HEK293 (cell line): ENCODE results near the gene SLC30A3.

Experiments
- CTCF ChIA-PET: fragments of 350-600 bp; formaldehyde crosslinking; extraction: SDS; loops from one replicate; lab custom pipeline; 2021; ENCODE audit warnings: antibody characterized with exemption; lab: Yijun Ruan, JAX
- POLR2A ChIA-PET: fragments of 300-600 bp; formaldehyde crosslinking; extraction: SDS; loops from one replicate; lab custom pipeline; 2020; ENCODE audit warnings: antibody characterized with exemption, inconsistent platforms; lab: Yijun Ruan, JAX
- H3K27ac ChIP-seq: fragments of 200-500 bp; sonication (Bioruptor generic); 2 replicates; pipeline ENCODE4 v1.5.1; 2014; ENCODE audit warnings: low read depth, low read length, control low read depth, inconsistent platforms; ENCODE audit errors: extremely low read depth
- H3K36me3 ChIP-seq, 2 experiments: fragments of 200-500 bp in 1 of 2; sonication (Bioruptor generic) in 1 of 2; 1 replicate in 1 of 2; 2 replicates in 1 of 2; pipeline ENCODE4 v1.5.1; 2014 to 2017; ENCODE audit warnings: inconsistent platforms in 2 of 2, low read length in 2 of 2; ENCODE audit not compliant: control insufficient read depth in 2 of 2, insufficient read depth in 1 of 2
- H3K4me1 ChIP-seq: fragments of 200-500 bp; sonication (Bioruptor generic); 2 replicates; pipeline ENCODE4 v1.5.1; 2014; ENCODE audit warnings: mild to moderate bottlenecking, low read length, inconsistent platforms; ENCODE audit not compliant: control insufficient read depth, insufficient read depth
- H3K4me3 ChIP-seq: 2 replicates; pipeline ENCODE4 v1.5.1; 2011; ENCODE audit warnings: low read depth, mild to moderate bottlenecking, control low read depth, low read length, moderate library complexity
- H3K9me3 ChIP-seq: fragments of 200-500 bp; sonication (Bioruptor generic); 2 replicates; pipeline ENCODE4 v1.5.1; 2014; ENCODE audit warnings: low read depth, low read length, inconsistent platforms; ENCODE audit not compliant: control insufficient read depth, insufficient read depth
- GLI2 ChIP-seq: fragments of 450-650 bp; formaldehyde crosslinking; IDR thresholded peaks from 2 replicates; pipeline ENCODE4; 2017; ENCODE audit warnings: missing biosample characterization, missing genetic modification characterization, low read depth, borderline replicate concordance
- KLF1 ChIP-seq: fragments of 450-650 bp; formaldehyde crosslinking; IDR thresholded peaks from 2 replicates; pipeline ENCODE4 v1.5.1; 2016; ENCODE audit warnings: missing biosample characterization, missing genetic modification characterization
- KLF8 ChIP-seq: fragments of 450-650 bp; formaldehyde crosslinking; IDR thresholded peaks from 2 replicates; pipeline ENCODE4 v1.5.1; 2016; ENCODE audit warnings: missing biosample characterization, missing genetic modification characterization
- RBAK ChIP-seq: fragments of 450-650 bp; formaldehyde crosslinking; IDR thresholded peaks from 2 replicates; pipeline ENCODE4 v1.5.1; 2016; ENCODE audit warnings: missing biosample characterization, missing genetic modification characterization
- SCRT1 ChIP-seq: fragments of 450-650 bp; formaldehyde crosslinking; IDR thresholded peaks from 2 replicates; pipeline ENCODE4 v1.5.1; 2016; ENCODE audit warnings: missing biosample characterization, missing genetic modification characterization, borderline replicate concordance
- SCRT2 ChIP-seq: fragments of 450-650 bp; formaldehyde crosslinking; IDR thresholded peaks from 2 replicates; pipeline ENCODE4 v1.5.1; 2016; ENCODE audit warnings: missing biosample characterization, missing genetic modification characterization
- ZBTB21 ChIP-seq: fragments of 450-650 bp; formaldehyde crosslinking; IDR thresholded peaks from 2 replicates; pipeline ENCODE4 v1.5.1; 2017; ENCODE audit warnings: missing biosample characterization, missing genetic modification characterization
- ZBTB7A ChIP-seq: fragments of 450-650 bp; formaldehyde crosslinking; IDR thresholded peaks from 2 replicates; pipeline ENCODE4 v1.5.1; 2016; ENCODE audit warnings: low read depth, missing biosample characterization, missing genetic modification characterization
- ZFP37 ChIP-seq: fragments of 450-650 bp; formaldehyde crosslinking; IDR thresholded peaks from 2 replicates; pipeline ENCODE4 v1.5.1; 2016; ENCODE audit warnings: missing biosample characterization, missing genetic modification characterization
- ZFP69B ChIP-seq: fragments of 450-650 bp; formaldehyde crosslinking; IDR thresholded peaks from 2 replicates; pipeline ENCODE4 v1.5.1; 2016; ENCODE audit warnings: missing biosample characterization, missing genetic modification characterization
- ZNF10 ChIP-seq: fragments of 450-650 bp; formaldehyde crosslinking; IDR thresholded peaks from 2 replicates; pipeline ENCODE4 v1.5.1; 2017; ENCODE audit warnings: missing biosample characterization, missing genetic modification characterization
- ZNF174 ChIP-seq: fragments of 450-650 bp; formaldehyde crosslinking; IDR thresholded peaks from 2 replicates; pipeline ENCODE4 v1.5.0; 2017; ENCODE audit warnings: missing biosample characterization, mild to moderate bottlenecking, missing genetic modification characterization
- ZNF311 ChIP-seq: fragments of 450-650 bp; formaldehyde crosslinking; IDR thresholded peaks from 2 replicates; pipeline ENCODE4 v1.5.1; 2017; ENCODE audit warnings: missing biosample characterization, missing genetic modification characterization, borderline replicate concordance
- ZNF366 ChIP-seq: fragments of 450-650 bp; formaldehyde crosslinking; conservative IDR thresholded peaks from 2 replicates; pipeline ENCODE4 v1.5.1; 2016; ENCODE audit warnings: missing biosample characterization, missing genetic modification characterization
- ZNF37A ChIP-seq: fragments of 450-650 bp; IDR thresholded peaks from 2 replicates; pipeline ENCODE4 v1.5.1; 2018; ENCODE audit warnings: missing biosample characterization, missing genetic modification characterization
- ZNF510 ChIP-seq: fragments of 450-650 bp; formaldehyde crosslinking; IDR thresholded peaks from 2 replicates; pipeline ENCODE4 v1.5.1; 2018; ENCODE audit warnings: mild to moderate bottlenecking, missing genetic modification characterization, missing biosample characterization; ENCODE audit not compliant: insufficient replicate concordance
- ZNF514 ChIP-seq: fragments of 450-650 bp; formaldehyde crosslinking; IDR thresholded peaks from 2 replicates; pipeline ENCODE4 v1.5.1; 2016; ENCODE audit warnings: missing biosample characterization, missing genetic modification characterization
- ZNF571 ChIP-seq: fragments of 450-650 bp; formaldehyde crosslinking; IDR thresholded peaks from 2 replicates; pipeline ENCODE4 v1.5.0; 2017; ENCODE audit warnings: missing biosample characterization, missing genetic modification characterization
- ZNF621 ChIP-seq: fragments of 450-650 bp; formaldehyde crosslinking; IDR thresholded peaks from 2 replicates; pipeline ENCODE4 v1.5.1; 2017; ENCODE audit warnings: missing biosample characterization, missing genetic modification characterization
- ZNF623 ChIP-seq: fragments of 450-650 bp; formaldehyde crosslinking; IDR thresholded peaks from 2 replicates; pipeline ENCODE4 v1.5.1; 2016; ENCODE audit warnings: missing biosample characterization, missing genetic modification characterization
- ZNF624 ChIP-seq: fragments of 450-650 bp; formaldehyde crosslinking; IDR thresholded peaks from 2 replicates; pipeline ENCODE4 v1.5.1; 2017; ENCODE audit warnings: missing biosample characterization, missing genetic modification characterization
- ZNF792 ChIP-seq: fragments of 450-650 bp; formaldehyde crosslinking; IDR thresholded peaks from 2 replicates; pipeline ENCODE4 v1.5.1; 2016; ENCODE audit warnings: missing biosample characterization, missing genetic modification characterization
- TF ChIP-seq, protein P1 (sequence below): IDR thresholded peaks from 2 replicates; pipeline ENCODE4 v1.6.1; 2011; ENCODE audit warnings: mild to moderate bottlenecking, low read depth, low read length, borderline replicate concordance
- TF ChIP-seq, protein P2 (sequence below): fragments of 450-650 bp; formaldehyde crosslinking; IDR thresholded peaks from 2 replicates; pipeline ENCODE4 v1.5.1; 2017; ENCODE audit warnings: missing biosample characterization, missing genetic modification characterization
- TF ChIP-seq, protein P3 (sequence below): fragments of 450-650 bp; formaldehyde crosslinking; conservative IDR thresholded peaks from 2 replicates; pipeline ENCODE4 v1.5.1; 2016; ENCODE audit warnings: low read depth, missing biosample characterization, missing genetic modification characterization
- TF ChIP-seq, protein P4 (sequence below): fragments of 450-650 bp; formaldehyde crosslinking; IDR thresholded peaks from 2 replicates; pipeline ENCODE4 v1.5.1; 2016; ENCODE audit warnings: missing biosample characterization, missing genetic modification characterization

The SLC30A3 gene

DNA sequence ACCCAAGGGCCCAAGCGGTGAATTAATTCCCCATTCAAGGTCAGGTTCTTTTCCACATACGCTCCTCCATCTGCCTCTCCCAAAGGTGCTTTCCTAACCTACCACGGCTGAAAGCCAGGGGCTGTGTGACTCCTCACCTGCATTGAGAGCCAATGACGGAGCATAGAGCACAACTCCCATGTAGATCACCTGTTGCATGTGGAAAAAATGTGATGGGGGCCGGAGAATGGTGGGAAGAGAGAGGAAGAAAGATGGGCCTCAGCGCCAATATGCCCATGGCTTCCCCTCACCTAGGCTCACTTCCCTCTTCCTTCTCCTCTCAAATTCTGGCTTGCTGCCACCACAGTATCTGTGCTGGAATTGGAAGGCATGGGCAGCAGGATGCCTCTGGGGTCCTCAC is 56.5 kb downstream of the SLC30A3 start:
- H3K36me3 ChIP-seq: peaks cover 0 to 85% of the 10 kb centered on the region in 2 experiments; a peak in 2 of 3 replicates
- H3K4me1 ChIP-seq: 0 out of 2 replicates have a peak, but pooled peaks cover 2% of the 10 kb centered on the region
- no peaks in the 10 kb centered on the region for H3K9me3 ChIP-seq
- H3K4me3 ChIP-seq: no peak overlapping the region
- H3K27ac ChIP-seq: no peak overlapping the region
- POLR2A ChIA-PET: no interaction called here
- no peak for TF ChIP-seq ZNF792 (tag by site-specific recombination)
- TF ChIP-seq SCRT1 (tag by site-specific recombination): peak; percentile 86
- TF ChIP-seq, protein P1, sequence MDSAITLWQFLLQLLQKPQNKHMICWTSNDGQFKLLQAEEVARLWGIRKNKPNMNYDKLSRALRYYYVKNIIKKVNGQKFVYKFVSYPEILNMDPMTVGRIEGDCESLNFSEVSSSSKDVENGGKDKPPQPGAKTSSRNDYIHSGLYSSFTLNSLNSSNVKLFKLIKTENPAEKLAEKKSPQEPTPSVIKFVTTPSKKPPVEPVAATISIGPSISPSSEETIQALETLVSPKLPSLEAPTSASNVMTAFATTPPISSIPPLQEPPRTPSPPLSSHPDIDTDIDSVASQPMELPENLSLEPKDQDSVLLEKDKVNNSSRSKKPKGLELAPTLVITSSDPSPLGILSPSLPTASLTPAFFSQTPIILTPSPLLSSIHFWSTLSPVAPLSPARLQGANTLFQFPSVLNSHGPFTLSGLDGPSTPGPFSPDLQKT: no peak
- peak; percentile 97 for TF ChIP-seq SCRT2
- TF ChIP-seq, all 188 proteins: peak for 2
- CTCF ChIA-PET: interaction anchor here (0.6 to 1.3 kb wide), 2 partner anchors 15 to 41 kb away, joined by 3 to 4 read pairs; no protein-coding TSS in a partner anchor

DNA sequence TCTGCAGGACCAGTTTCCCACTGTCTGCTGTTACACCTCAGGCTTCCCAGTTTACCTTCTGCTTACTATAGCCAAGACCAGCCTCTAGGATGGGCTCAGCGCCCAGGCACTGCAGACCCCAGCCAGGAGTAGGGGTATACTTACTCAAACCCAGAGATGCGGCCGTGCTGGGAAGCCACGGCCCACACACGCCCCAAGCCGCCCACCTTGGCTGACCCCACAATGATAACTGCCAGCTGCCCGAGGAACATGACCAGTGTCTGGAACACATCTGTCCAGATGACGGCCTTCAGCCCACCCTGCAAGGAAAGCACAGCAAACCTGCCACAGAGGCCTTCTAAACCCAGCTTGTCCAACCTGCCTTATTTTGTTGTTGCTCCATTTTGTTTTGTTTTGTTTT is 57.6 kb downstream of the SLC30A3 start:
- TF ChIP-seq KLF1 (tag by site-specific recombination): no peak
- TF ChIP-seq ZNF37A (tag by site-specific recombination): no peak
- TF ChIP-seq, protein P2, sequence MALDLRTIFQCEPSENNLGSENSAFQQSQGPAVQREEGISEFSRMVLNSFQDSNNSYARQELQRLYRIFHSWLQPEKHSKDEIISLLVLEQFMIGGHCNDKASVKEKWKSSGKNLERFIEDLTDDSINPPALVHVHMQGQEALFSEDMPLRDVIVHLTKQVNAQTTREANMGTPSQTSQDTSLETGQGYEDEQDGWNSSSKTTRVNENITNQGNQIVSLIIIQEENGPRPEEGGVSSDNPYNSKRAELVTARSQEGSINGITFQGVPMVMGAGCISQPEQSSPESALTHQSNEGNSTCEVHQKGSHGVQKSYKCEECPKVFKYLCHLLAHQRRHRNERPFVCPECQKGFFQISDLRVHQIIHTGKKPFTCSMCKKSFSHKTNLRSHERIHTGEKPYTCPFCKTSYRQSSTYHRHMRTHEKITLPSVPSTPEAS (tag by site-specific recombination): no peak
- TF ChIP-seq, protein P3, sequence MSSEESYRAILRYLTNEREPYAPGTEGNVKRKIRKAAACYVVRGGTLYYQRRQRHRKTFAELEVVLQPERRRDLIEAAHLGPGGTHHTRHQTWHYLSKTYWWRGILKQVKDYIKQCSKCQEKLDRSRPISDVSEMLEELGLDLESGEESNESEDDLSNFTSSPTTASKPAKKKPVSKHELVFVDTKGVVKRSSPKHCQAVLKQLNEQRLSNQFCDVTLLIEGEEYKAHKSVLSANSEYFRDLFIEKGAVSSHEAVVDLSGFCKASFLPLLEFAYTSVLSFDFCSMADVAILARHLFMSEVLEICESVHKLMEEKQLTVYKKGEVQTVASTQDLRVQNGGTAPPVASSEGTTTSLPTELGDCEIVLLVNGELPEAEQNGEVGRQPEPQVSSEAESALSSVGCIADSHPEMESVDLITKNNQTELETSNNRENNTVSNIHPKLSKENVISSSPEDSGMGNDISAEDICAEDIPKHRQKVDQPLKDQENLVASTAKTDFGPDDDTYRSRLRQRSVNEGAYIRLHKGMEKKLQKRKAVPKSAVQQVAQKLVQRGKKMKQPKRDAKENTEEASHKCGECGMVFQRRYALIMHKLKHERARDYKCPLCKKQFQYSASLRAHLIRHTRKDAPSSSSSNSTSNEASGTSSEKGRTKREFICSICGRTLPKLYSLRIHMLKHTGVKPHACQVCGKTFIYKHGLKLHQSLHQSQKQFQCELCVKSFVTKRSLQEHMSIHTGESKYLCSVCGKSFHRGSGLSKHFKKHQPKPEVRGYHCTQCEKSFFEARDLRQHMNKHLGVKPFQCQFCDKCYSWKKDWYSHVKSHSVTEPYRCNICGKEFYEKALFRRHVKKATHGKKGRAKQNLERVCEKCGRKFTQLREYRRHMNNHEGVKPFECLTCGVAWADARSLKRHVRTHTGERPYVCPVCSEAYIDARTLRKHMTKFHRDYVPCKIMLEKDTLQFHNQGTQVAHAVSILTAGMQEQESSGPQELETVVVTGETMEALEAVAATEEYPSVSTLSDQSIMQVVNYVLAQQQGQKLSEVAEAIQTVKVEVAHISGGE (tag by site-specific recombination): no peak
- no peak for TF ChIP-seq ZNF621 (tag by site-specific recombination)
- TF ChIP-seq ZNF514: no peak
- no peak for TF ChIP-seq ZNF624 (tag by site-specific recombination)
- no peak for TF ChIP-seq RBAK (tag by site-specific recombination)
- no peak for TF ChIP-seq ZNF10 (tag by site-specific recombination)
- TF ChIP-seq ZNF174: no peak
- TF ChIP-seq KLF8 (tag by site-specific recombination): no peak
- TF ChIP-seq, all 188 proteins: peak for 0
- CTCF ChIA-PET: interaction anchor here (1.3 kb wide), 2 partner anchors 12 to 14 kb away, joined by 4 read pairs; partner anchors contain the start of gene CAD
- POLR2A ChIA-PET: no interaction called here
- Histone ChIP-seq H3K36me3 (peaks cover 0 to 90% of the 10 kb centered on the region in 2 experiments; a peak in 2 of 3 replicates), H3K4me3 (no peak overlapping the region), H3K4me1 (no peaks in the 10 kb centered on the region), H3K9me3 (no peaks in the 10 kb centered on the region), H3K27ac (no peak overlapping the region)

DNA sequence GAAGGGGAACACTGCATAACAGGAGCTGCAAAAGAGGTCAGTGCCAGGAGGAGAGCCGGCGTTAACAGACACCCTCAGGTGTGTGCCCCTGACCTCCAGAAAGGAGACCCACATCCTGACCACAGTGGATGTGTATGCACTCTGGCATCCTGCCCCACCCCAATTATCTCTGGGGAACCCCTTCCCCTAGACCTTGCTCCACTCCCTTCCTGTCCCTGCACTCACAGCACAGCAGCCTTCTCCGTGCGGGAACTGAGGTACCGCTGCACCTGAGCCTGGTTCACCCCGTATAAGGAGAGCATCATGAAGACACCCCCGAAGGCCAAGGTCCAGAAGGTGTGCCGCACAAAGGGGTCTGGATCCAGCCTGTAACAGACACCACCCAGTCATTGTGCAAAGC is 58.3 kb downstream of the SLC30A3 start:
- ChIA-PET POLR2A (no interaction called here), CTCF (interaction anchor here (0.7 kb wide), 1 partner anchor 13 kb away, joined by 3 read pairs; no protein-coding TSS in a partner anchor)
- H3K27ac ChIP-seq: no peak overlapping the region
- H3K9me3 ChIP-seq: no peaks in the 10 kb centered on the region
- H3K4me1 ChIP-seq: no peaks in the 10 kb centered on the region
- peaks cover 0 to 93% of the 10 kb centered on the region in 2 experiments; a peak in 2 of 3 replicates for H3K36me3 ChIP-seq
- H3K4me3 ChIP-seq: no peak overlapping the region
- no peak for TF ChIP-seq ZNF366 (tag by site-specific recombination)
- TF ChIP-seq ZBTB21: no peak
- no peak for TF ChIP-seq ZNF623
- TF ChIP-seq ZFP37 (tag by site-specific recombination): no peak
- no peak for TF ChIP-seq ZFP69B (tag by site-specific recombination)
- no peak for TF ChIP-seq ZNF571
- no peak for TF ChIP-seq ZNF311 (tag by site-specific recombination)
- TF ChIP-seq GLI2: no peak
- TF ChIP-seq, protein P4, sequence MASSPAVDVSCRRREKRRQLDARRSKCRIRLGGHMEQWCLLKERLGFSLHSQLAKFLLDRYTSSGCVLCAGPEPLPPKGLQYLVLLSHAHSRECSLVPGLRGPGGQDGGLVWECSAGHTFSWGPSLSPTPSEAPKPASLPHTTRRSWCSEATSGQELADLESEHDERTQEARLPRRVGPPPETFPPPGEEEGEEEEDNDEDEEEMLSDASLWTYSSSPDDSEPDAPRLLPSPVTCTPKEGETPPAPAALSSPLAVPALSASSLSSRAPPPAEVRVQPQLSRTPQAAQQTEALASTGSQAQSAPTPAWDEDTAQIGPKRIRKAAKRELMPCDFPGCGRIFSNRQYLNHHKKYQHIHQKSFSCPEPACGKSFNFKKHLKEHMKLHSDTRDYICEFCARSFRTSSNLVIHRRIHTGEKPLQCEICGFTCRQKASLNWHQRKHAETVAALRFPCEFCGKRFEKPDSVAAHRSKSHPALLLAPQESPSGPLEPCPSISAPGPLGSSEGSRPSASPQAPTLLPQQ (tag by site-specific recombination): no peak
- no peak for TF ChIP-seq ZNF510 (tag by site-specific recombination)
- no peak for TF ChIP-seq KLF1 (tag by site-specific recombination)
- TF ChIP-seq ZBTB7A (tag by site-specific recombination): no peak
- TF ChIP-seq ZNF624 (tag by site-specific recombination): no peak
